Iris pigment epithelial cell (primary cell): ENCODE data around the gene ASB8.

Source experiments
- DNase-seq: peaks from one replicate; pipeline ENCODE4 v3.0.0-alpha.2; 2011; ENCODE audit warnings: low read depth

ASB8 gene

GRCh38 chr12:48105867-48106680 is 51.2 kb downstream of the ASB8 start, which contains the start of gene SENP1:
SENP1 (minus strand) TSS chr12:48106079; CDS start chr12:48101472, 4,607 bp downstream.
- DNase-seq, result peak; percentile 85

DNA sequence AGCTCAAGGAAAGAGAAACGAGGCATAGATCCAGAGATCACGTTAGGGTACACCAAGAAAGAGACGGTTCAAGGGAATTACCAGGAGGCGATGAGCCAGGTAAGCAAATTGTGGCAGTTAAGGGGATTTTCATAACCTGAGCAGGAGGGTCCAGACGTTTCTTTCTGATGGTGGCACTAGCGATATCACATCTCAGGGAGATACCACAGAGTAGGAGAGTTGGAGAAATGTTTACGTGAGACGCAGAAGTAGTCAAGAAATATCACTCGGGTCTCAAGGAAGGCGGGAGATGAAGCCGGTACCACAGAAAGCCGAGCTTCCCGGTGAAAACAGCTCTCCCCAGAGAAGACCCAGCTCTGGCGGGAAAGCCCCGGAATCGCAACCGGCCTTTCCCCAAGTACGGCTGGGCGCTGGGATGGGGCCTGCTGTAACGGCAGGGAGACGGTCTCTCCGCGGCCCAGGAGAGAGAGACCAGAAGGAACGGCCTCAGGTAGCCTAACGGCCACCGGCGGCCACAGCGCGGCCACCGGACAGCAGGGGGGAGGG is 51.9 kb downstream of the ASB8 start:
- DNase-seq, result peak; percentile 42

DNA sequence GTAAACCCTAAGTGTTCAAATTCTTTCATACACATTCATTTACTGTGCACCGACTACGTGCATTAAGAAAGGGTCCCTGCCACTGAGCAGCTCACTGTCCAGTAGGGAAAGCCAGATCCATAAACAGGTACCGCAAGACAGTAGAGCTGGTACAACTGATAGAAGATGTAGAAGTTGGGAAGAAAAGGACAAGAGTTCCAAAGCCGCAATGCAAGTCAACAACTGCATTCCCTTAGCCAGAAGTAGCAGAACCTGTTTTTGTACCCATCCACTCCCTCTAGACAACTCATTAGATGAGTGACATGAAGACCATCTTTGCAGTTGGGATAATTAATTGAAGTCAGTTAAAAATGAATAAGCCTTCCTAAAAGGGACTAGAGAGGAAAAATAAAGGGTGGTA is 52.8 kb downstream of the ASB8 start:
- no peak for DNase-seq
